GM19240 (cell line): ENCODE results near the gene VANGL1.

Experiments used
- DNase-seq: peaks from one replicate; pipeline ENCODE4 v3.0.0; 2011; ENCODE audit warnings: low spot score; ENCODE audit not compliant: insufficient read length

Gene VANGL1

DNA sequence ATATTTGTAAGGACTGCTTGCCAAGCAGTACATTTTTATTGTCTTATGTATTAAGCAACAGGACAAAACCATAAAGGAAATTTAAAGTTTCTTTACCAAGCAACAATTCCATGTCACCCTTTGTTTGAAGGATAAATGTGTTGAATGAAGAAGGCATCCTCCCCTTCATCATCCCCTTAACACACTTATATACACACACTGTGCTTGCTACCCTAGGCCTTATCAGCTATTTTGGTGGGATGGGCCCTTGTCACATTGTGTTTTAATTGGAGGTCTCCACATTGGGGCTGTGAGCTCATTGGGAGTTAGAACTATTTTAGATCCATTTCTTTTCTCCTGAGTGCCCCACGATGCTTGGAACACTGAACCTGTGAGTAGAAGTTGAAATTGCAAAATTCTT, 1.9 kb downstream of the VANGL1 start:
- no peak for DNase-seq

DNA sequence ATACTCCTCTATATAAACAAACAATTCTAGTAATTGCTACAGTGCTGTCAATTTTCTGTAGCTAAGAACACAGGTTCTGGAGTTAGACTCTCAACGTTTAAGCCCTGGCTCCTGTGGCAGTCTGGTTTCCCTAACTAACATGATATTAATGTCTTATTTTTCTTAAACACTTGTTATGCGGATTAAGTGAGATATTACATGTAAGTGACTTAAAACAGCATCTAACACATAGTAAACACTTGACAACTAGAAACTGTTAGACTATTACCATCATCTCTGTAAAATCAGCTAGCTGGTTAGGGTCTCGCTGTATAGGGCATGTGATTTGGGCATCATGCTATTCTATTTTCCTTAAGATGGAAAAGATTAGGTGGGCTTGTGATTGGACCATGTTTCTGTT, 2.3 kb downstream of the VANGL1 start:
- no peak for DNase-seq

DNA sequence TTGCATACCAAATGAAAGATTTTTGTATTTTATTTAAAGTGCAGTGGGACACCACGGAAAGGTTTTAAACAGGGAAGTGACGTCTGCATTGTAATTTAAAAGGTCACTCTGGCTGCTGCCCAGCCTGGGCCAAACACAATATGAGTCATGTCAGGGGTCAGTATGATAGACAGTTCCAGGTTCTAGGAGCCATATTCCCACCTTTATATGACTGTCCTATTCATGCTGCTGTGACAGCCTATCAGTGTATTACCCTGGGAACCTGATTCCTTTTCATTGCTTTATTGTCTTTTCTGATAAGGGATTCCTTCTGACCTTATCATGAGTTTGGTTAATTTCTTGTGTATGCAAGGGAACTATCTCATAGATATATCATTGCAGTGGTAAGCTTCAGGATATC, 5.3 kb downstream of the VANGL1 start:
- no peak for DNase-seq

DNA sequence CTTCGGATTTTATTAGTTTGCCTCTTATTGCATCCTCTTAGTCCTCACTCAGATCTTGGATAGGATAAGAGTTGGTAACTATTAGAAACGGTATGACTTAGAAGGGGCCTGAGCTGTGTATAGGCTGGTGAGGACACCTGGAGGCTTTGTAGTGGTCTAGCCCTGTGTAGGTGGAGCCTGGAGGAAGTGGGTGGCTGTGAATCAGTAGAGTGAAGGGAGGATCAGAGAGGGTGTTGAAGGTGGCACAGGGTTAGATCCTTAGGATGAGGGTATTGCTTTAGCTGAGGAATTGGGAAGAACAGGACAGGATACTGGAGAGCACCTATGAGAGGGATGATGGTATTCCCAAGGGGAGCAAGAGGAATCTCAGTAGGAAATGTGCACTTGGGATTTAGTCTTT, 5.7 kb downstream of the VANGL1 start:
- no peak for DNase-seq

DNA sequence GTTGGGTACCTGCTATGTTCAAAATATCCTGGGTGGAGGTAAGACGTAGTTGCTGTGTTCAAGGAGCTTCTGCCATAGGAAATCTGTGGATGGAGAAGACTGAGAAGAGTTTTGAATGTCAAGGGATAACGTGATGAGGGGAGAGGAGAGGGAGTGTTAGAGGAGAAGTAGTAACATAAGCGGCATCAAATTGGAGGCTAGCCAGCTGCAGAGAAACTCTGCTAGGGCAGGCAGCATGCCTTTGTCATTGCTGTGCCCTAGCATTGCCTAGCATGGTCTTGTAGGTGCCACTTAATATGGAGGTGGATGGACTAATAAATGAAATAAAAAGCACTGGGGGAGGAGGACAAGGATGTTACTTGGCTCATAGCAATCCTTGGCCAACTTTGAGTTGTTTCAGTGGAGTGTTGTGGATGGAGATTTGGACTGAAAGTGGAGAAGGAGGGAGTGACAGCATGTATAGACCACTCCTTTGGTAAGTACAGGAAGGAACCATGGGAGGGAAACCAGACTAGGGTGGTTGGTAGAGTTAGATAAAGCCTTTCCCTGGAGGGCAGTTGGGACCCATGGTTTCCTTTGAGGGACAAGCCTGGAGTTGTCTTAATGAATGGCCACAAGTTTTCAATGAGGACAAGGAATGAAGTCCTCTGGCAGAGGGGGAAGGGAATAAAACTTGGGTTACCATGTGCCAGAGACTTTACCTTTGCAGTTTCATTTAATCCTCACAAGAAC, 6.3 kb downstream of the VANGL1 start:
- DNase-seq = no peak

DNA sequence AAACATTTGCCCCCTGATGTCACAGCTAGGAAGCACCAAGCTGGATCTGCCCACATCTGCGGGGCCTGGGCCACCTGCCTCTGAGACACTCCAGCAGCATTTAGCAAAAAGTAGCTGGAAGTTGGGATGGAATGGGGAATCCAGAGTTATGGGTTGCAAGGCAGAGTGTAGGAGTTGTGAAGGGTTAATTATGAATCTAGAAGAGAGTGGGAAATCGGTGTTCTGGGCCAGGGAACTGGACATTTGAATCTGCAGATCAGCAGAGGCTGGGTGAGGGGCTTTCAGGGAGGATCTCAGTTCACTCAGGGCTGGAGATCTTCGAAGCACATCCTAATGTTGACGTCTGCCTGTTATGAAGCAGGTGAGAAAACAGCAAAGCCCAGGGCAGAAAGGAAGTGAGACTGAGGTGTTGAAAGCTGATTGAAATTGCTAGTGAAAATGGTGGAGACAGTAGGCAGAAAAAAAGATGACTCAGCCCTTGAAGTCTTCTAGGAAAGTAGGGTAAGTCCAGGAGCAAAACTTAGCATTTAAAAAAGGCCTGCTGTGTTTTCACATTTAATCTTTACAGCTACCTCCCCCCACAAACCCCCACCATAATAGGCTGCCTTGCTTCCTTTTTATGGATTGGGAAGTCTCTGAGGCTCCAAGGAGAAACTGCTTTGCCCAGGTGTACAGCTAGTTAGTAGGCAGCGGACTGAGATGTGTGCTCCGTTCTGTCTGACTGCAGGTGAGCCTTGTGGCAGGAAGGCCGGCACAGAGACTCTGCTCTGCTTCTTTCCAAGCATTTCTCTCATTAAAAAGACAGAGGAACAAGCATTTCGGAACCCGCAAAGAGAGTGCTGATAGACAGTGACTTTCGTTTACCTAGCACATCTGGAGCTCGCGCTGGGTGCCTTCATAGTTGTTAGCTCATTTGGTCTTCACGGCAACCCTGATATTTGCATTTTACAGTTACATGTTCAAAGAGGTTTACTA, 7.2 kb downstream of the VANGL1 start:
- DNase-seq = peak; percentile 58

DNA sequence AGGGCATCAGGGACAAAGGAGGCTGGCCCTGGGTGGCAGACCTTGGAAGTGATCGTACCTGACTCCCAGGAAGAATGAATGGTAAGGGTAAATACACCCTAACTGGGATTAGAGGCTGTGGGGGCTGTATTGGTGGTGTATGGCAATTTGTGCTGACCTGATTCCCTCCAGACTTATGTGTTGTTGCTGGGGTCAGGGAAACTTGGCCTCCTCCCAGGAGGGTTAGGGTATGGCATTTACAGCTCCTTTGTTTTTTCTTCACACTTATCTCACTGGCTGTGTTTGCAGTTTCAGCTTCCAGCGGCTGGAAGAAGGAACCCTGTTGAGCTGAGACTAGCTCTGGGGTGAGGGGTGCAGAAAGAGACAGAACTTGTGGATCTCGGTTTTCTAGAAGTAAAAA, 8.2 kb downstream of the VANGL1 start:
- no peak for DNase-seq

DNA sequence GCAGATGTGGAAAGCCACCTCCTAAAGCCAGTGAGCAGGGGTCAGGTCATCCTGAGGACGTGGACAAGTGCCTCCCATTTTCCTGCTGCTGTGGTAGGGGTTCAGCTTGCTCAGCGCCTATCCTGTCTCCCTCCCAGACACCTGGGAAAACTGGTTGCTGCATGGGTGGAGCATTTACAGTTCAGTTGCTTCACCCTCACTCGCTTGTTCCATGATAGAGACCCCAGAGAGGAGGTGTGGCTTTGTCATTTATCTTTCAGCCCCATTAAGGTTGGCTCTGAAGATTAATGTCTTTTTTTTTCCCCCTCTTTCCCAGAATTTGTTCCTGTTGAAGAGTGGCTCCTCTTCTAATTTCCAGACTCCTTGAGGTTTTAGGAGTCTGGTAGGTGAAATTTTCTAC, 9.2 kb downstream of the VANGL1 start:
- no peak for DNase-seq

DNA sequence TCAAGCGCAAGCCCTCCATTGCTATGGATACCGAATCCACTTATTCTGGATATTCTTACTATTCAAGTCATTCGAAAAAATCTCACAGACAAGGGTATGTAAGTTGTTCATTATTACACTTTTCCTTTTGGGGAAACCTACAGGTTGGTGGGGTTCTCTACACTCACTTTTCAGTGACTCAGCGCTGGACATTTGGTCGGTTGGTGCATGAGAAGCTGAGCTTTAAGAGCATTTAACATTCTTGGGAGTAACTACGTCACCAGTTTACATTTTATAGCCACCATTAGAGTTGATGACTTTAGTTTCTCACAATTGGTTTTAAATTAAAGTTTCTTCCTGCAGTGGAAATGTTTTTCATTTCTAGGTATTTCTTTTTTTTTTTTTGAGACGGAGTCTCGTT, 9.6 kb downstream of the VANGL1 start:
- DNase-seq = no peak

DNA sequence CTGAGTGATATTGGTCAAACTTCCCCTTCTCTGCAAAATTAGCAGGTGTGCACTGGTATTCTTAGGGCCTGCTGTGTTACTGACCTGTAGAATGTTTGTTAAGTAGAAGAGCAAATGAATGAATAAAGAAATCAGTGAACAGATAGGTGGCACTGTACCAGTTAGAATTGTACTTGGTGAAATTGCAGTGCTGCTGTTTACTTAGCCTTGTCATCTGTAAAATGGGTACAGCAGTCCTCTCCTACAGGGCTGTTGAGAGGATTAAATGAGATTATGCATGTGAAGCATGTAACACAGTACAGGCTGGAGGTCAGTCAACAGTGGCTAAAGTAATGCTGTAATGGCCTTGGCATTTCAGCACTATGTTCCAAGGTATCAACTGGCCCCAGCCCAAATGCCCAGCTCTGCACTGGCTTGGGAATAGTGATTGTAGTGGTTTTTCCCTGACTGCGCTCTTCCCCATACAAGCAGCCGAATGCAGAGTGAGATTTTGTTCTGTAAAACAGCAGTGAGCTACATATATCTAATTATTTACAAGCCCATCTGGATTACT, 10.5 kb downstream of the VANGL1 start:
- no peak for DNase-seq

DNA sequence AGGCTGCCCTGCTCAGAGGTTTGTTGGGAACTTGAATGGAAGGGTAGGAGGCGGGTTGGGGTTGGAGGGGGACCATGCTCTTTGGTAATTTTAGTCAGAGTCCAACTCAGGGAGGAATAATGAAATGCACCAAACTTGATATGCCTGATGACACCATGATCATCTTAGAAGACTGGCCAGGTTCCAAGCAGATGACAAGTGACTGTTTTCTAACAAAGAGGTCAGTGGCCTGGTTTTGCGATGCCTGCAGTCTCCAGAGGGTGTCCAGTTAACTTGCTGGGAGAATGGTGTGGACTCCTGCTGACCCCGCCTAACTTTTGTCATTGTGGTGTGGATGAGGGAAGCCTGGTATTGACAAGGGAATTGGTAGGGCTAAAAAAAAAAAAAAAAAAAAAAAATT, 12.4 kb downstream of the VANGL1 start:
- DNase-seq = no peak

DNA sequence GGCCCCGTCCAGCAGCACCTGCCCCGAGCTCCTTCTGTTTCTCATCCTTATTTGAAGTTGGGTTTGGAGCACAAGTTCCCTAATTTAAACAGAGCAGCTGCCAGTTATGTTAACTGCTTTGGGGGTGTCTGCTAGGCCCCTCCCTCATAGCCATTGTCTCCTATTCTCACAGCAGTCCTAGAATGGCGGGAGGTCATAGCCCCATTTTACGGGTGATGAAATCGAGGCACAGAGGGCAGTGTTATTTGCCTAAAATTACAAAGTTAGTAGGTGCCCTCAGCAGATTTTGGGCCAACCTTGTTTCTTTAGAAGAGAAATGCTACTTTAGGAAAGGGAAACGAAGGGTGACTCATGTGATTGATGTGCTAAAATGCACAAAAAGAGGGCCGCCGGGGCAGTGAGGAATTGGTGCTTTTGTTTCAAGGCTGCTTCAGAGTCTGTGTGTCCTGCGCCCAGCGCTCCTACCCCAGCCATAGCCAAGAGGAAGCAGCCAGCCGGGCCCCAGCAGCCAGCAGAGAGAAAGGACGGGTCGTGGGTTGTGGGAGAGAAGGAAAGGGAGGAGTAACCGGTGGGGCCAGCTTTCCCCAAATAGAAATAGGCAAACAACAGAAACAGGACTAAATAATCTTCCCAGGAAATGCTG, 13.0 kb downstream of the VANGL1 start:
- no peak for DNase-seq

DNA sequence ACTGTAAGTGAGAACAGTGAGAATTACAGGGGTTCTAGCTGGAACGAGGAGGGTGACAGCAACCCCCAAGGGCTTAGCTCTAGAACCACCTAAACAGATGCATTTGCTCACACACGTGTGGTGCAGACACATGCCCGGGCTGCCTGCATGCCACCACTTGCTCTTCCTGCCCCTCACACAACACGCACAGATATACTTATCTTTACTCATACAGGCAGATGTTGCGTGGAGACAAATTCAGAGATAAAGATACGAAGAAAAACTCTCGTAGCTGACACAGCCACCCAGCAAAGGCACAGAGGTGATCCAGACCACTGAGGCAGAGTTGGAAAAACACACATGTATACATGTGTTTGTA, 13.5 kb downstream of the VANGL1 start:
- DNase-seq = no peak

DNA sequence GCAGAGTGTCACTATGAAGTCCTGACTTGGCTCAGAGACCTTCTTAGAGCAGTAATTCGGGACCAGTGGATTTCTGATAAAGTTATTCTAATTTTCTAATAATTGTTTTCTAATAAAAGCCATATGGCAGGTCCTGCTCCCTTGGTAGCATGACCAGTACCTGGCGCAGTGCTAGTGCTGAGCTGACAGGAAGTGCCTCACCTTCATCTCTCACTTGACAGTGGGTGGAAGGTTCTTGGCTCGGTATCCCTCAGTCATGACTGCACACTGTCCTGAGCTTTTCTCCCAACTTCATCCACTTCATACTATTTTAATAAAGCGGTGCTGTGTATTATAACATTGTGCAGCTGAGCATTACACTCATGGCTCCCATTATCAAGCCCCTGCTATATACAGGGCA, 14.1 kb downstream of the VANGL1 start:
- no peak for DNase-seq

DNA sequence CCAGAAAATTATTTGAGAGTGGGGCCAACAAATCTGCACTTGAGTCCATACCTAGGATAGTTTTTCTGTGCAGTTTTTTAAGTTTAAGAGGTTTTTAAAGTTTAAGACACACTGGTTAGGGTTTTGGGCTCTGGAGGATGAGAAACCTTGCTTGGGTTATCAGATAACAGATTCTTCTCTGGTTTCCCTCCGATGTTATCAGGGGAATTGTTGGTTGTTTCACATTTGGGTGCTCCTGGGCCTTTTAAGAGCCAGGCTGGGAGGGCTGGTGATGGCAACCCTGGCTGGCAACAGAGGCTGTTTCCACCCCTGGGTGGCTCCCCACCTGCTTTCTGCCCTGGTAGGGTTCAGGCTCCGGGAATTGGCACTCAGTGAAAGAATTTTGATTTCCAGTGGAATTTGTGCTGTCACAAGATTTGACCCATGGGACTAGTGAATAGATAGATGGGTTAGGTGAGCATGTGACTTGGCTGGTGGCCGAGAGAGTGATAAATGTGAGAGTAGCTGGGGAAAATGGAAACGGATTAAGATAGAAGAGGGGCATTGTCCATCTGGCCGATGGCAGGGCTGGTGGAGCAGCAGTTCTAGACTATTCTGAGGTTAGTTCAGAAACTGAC, 14.8 kb downstream of the VANGL1 start:
- no peak for DNase-seq

DNA sequence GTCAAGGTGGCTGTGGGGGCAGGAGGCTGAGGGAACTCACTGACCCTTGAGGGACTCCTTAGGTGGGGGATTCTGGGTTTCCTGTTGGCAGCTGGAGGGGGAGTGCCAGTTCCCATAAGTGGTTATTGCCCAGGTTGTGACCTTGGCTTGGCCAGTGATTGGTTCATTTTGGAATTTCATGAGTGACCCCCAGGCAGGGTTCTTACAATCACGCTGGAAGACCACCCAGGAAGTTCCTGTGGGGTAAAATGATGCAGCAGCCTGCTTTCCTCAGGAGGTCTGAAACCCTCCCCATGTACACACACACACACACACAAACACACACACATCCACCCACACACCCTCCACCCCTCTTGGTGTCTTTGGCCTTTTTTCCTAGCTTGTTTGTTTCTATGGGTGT, 16.9 kb downstream of the VANGL1 start:
- DNase-seq = no peak

DNA sequence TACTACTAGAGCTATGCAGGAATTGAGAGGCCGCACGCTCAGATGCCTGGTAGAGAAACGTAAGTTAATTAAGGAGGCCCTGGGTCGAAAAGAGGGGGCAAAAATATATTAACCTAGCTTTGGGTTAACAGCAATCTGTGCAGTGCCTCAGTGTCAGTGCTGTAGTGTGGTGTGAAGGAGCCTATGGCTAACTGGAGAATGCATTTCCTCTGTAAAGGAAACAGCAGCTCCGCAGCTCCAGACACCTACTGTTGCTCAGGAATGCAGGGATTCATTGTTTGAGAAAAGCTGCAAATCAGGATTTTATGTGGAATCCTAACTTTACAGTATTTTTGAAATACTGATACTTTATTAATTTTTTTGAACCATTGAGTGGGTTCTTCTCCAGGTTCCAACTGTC, 18.4 kb downstream of the VANGL1 start:
- DNase-seq = no peak

DNA sequence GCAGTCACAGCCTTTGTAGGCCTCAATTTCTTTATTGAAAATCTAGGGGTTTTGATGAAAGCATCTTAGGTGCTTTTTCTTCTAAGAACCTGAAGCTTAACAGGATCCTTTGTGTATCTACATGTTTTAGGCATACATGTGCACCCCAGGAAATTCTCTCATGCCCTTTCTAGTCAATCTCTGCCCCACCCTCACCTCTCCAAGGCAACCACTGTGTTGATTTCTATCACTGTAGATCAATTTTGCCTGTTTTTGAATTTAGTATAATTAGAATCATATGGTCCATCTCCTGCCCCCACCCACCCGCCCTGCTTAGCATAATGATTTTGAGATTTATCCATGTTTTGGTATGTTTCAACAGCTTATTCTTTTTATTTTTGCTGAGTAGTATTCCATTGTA, 19.4 kb downstream of the VANGL1 start:
- DNase-seq = no peak

DNA sequence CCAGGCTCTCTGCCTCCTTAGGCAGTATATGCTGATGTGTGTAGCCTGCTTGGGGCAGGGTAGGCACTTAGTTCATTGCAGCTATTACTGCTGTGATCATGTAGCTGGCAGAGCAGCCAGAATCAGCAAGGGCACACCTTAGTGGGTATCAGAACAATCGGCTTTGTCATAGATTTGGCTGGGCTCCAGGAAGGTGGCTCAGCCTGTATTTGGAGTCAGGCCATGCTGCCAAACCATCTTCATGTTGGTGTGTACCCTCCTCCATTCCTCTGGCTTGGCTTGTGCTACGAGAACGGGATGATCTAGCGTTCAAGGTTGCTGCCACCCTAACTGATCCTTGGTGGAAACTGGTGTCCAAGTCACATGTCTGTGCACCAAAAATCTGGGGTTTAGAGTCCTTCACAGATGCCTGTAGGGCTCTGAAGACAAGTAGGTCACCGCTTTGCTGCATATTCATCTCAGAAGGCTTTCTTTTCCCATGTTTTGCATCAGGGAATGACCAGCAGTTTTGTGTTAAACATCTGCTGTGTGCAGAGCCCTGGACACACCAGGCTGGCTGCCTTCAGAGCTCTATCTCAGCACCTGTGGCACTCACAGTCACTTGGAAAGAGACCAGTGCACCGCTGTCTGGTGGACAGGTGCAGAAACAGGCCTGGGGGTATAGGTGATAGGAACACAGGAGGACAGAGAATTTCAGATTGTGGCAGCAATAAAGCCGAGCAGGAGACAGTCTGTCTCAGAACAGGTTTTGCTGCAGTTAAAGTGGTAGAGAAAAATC, 23.7 kb downstream of the VANGL1 start:
- no peak for DNase-seq

DNA sequence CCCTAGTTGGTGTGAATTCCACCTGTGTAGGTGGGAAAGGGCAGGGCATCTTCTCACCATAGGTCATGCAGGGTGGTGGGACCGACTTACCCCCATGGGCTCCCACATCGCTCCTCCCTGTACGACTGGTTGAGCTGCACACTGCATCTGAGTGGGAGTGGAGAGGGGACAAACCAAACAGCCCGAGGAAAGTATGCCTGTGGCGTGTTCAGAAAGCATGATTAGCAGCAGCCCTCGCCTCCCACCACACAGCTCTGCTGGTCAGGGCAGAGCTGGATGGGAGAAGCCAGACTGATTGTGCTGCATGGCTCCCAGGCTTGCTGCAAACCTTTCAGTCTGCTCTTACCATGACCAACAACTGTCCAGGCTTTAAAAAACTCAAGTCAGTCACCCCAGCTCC, 24.4 kb downstream of the VANGL1 start:
- DNase-seq = no peak

DNA sequence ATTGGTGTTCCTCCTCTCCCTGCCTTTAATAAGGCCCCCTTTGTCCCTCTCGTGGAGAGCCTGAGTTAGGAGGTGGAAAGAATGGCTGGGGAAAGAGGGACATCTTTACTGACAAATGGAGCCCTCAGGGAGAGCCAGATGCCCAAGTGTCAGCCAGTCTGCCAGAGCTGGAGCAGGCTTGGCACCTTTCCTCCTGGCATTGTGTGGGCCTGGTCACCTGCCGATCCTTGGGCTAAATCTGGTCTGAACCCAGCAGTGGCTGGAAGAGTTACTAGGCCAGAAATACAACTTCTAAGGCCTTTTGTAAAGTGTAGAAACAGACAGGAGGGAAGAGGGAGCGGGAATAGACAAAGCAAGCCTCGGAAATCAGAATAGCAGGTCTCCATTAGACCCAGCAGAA, 24.9 kb downstream of the VANGL1 start:
- no peak for DNase-seq
